Measurements from ENCODE around the gene MYEF2. TPM values are rescaled to one million over a fixed set of nuclear protein-coding genes. Genes with fewer than 3 reads are reported as not detected.

Gene MYEF2, protein sequence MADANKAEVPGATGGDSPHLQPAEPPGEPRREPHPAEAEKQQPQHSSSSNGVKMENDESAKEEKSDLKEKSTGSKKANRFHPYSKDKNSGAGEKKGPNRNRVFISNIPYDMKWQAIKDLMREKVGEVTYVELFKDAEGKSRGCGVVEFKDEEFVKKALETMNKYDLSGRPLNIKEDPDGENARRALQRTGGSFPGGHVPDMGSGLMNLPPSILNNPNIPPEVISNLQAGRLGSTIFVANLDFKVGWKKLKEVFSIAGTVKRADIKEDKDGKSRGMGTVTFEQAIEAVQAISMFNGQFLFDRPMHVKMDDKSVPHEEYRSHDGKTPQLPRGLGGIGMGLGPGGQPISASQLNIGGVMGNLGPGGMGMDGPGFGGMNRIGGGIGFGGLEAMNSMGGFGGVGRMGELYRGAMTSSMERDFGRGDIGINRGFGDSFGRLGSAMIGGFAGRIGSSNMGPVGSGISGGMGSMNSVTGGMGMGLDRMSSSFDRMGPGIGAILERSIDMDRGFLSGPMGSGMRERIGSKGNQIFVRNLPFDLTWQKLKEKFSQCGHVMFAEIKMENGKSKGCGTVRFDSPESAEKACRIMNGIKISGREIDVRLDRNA
- total RNA-seq (2014; rRNA removed; shearing (Covaris generic)), result 60.7 and 79.7 TPM in 2 replicates
- 55.5 and 62.0 TPM in 2 replicates for polyA plus RNA-seq (2016; fragmentation: Nextera tagmentation; extraction: Ambion mirVana)
- long read RNA-seq, partial matches to known transcripts, result 1 of 10 reads
- long read RNA-seq, other reads (novel, unspliced or antisense), result 9 of 10 reads

DNA sequence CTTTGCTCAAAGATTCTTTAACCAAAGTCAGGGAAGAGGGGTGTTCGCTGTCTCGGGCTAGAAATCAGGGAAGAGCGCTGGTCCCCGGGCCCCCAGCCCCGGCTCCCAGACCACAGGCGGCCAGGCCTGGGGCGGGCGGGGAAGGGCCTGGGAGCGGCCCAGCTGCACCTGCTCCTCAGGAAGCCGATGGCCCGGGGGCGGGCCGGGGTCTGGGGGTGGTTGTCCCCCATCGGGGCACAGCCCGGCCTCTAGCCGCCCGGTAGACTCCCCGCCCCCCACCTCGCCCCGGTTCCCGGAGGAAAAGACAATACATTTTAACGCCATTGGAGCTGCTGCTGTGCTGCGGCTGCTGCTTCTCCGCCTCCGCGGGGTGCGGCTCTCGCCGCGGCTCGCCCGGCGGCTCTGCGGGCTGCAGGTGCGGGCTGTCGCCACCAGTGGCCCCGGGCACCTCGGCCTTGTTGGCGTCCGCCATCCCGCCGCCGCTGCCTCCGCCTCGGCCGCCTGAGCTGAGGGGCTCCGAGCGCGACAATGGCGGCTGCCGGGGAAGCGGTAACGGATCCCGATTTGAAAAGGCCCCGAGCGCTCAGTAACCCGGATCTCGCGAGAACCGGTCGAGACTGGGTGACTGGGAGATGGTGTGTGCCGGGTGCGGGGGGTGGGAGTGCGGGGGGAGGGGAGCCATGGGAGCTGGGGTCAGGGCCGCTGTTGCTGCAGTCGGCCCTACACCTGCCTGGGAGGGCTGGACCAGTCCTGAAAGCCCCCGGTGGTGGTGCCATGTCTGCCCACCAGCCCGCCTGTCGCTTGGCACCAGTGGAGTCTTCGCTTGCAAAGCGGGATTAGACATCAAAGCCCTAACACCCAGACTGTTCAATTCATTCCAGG, at the start of gene MYEF2:
TSS of gene MYEF2 (minus strand) at position 530 of the 882 bp plus-strand sequence. CDS start at position 472, 58 bp downstream.
- H3K27me3 ChIP-seq (ENCODE audit: insufficient read depth), result no peaks in the 10 kb centered on the region
- H3K9me2 ChIP-seq (ENCODE audit: insufficient read depth), result no peaks in the 10 kb centered on the region
- H3F3A ChIP-seq (replicated peaks; ENCODE audit: low read depth), result no peaks in the 10 kb centered on the region
- H3K27ac ChIP-seq (ENCODE audit: low read depth), result peak within 1 kb of the TSS; percentile 84
- peaks cover 2% of the 10 kb centered on the region for H3K27me3 Mint-ChIP-seq (ENCODE audit: insufficient read depth, low read depth, poor library complexity)
- 0 out of 2 replicates have a peak, but pooled peaks cover 8% of the 10 kb centered on the region for H4K20me1 ChIP-seq (replicated peaks; ENCODE audit: insufficient read depth)
- DNase-seq (ENCODE audit: low spot score) (peak; percentile 95), ATAC-seq (peak; percentile 90)
- H3K36me3 Mint-ChIP-seq (ENCODE audit: low read depth), result no peaks in the 10 kb centered on the region
- peak within 1 kb of the TSS; percentile 75 for H3K4me2 ChIP-seq
- no peaks in the 10 kb centered on the region for H3K36me3 ChIP-seq (ENCODE audit: insufficient read depth)
- peak; percentile 73 for TF ChIP-seq POLR2AphosphoS5 (IDR thresholded peaks at IDR 0.05; ENCODE audit: low read depth)
- TF ChIP-seq ZNF462 (CRISPR knock-in tag; IDR thresholded peaks at IDR 0.05), result no peak
- H3K4me1 ChIP-seq (ENCODE audit: insufficient read depth), result peaks cover 27% of the 10 kb centered on the region
- no peaks in the 10 kb centered on the region for H3K9me3 Mint-ChIP-seq
- no peak within 1 kb of the TSS for H2AFZ ChIP-seq
- H3K79me2 ChIP-seq (replicated peaks; ENCODE audit: insufficient read depth), result peaks cover 45% of the 10 kb centered on the region
- peaks cover 49% of the 10 kb centered on the region for H3K4me1 Mint-ChIP-seq
- peak within 1 kb of the TSS; percentile 97 for H3K27ac Mint-ChIP-seq
- H3K4me3 Mint-ChIP-seq, result peak within 1 kb of the TSS; percentile 92
- H3K4me3 ChIP-seq, result peak within 1 kb of the TSS; percentile 63

Data from GM23338 (cell line).